RWPE1 (cell line): Measurements from ENCODE around the gene OR2J3.
"Not testable (repeated sequence)": the region's sequence is repeated elsewhere in the genome, so short reads cannot be mapped to it uniquely, and the experiment has no call there.

Source experiments
- CTCF ChIA-PET: fragments of 350-600 bp; sonication (Branson Sonifier 250); formaldehyde crosslinking; extraction: SDS; loops from one replicate; lab custom pipeline; 2021; lab: Yijun Ruan, JAX
- POLR2A ChIA-PET: fragments of 400-600 bp; formaldehyde crosslinking; extraction: SDS; loops from one replicate; lab custom pipeline; 2020; ENCODE audit warnings: antibody characterized with exemption; ENCODE audit not compliant: low non-redundant PET; lab: Yijun Ruan, JAX
- DNase-seq: peaks from one replicate; pipeline ENCODE4 v3.0.0; 2012; ENCODE audit warnings: low spot score
- H3K27ac ChIP-seq: fragments of 450-650 bp; 2 replicates; pipeline ENCODE4 v1.5.1; 2017
- TF ChIP-seq, protein P1 (sequence below): fragments of 450-650 bp; conservative IDR thresholded peaks from 2 replicates; pipeline ENCODE4 v1.5.1; 2017; ENCODE audit warnings: low read depth, mild to moderate bottlenecking

OR2J3 gene

GRCh38 chr6:29153083-29153482 is 45.2 kb downstream of the OR2J3 start:
- DNase-seq, result no peak
- TF ChIP-seq, protein P1, sequence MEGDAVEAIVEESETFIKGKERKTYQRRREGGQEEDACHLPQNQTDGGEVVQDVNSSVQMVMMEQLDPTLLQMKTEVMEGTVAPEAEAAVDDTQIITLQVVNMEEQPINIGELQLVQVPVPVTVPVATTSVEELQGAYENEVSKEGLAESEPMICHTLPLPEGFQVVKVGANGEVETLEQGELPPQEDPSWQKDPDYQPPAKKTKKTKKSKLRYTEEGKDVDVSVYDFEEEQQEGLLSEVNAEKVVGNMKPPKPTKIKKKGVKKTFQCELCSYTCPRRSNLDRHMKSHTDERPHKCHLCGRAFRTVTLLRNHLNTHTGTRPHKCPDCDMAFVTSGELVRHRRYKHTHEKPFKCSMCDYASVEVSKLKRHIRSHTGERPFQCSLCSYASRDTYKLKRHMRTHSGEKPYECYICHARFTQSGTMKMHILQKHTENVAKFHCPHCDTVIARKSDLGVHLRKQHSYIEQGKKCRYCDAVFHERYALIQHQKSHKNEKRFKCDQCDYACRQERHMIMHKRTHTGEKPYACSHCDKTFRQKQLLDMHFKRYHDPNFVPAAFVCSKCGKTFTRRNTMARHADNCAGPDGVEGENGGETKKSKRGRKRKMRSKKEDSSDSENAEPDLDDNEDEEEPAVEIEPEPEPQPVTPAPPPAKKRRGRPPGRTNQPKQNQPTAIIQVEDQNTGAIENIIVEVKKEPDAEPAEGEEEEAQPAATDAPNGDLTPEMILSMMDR, result no peak
- CTCF ChIA-PET, result no interaction called here
- H3K27ac ChIP-seq, result no peak overlapping the region
- POLR2A ChIA-PET, result no interaction called here

GRCh38 chr6:29155182-29155581 is 47.3 kb downstream of the OR2J3 start:
- CTCF ChIA-PET, H3K27ac ChIP-seq, POLR2A ChIA-PET, DNase-seq: not testable (repeated sequence)

DNA sequence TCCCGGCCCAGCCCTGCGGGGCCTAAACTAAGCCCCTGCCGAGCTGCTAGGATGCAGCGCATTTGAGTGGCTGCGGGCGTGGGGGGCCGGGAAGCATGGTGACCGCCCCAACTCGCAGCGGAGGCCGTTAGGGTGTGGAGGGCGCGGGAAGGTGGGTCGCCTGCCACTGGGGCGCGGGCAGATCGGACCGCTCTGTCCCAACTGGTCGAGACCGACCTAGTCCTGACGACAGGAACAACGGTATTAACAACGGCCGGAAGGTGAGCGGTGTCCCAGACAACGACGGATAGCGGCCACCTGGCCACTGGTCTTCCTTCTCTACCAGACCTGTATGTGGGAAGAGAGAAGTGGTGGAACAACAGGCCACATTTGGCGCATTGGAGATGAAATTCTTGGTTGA is 52.1 kb downstream of the OR2J3 start:
- DNase-seq, CTCF ChIA-PET, POLR2A ChIA-PET, H3K27ac ChIP-seq: not testable (repeated sequence)
